NCI-H2081 treated with DMSO at 0.1 percent for 48 hours (cell line): Measurements from ENCODE around the gene FNIP1.
A peak's percentile ranks its signal among the peaks of the same experiment; 100 is the strongest.
"Not testable (repeated sequence)": the region's sequence is repeated elsewhere in the genome, so short reads cannot be mapped to it uniquely, and the experiment has no call there.

ENCODE experiments used
- DNase-seq: peaks from one replicate; lab custom pipeline; 2025; lab: John Stamatoyannopoulos, UW

Gene FNIP1

DNA sequence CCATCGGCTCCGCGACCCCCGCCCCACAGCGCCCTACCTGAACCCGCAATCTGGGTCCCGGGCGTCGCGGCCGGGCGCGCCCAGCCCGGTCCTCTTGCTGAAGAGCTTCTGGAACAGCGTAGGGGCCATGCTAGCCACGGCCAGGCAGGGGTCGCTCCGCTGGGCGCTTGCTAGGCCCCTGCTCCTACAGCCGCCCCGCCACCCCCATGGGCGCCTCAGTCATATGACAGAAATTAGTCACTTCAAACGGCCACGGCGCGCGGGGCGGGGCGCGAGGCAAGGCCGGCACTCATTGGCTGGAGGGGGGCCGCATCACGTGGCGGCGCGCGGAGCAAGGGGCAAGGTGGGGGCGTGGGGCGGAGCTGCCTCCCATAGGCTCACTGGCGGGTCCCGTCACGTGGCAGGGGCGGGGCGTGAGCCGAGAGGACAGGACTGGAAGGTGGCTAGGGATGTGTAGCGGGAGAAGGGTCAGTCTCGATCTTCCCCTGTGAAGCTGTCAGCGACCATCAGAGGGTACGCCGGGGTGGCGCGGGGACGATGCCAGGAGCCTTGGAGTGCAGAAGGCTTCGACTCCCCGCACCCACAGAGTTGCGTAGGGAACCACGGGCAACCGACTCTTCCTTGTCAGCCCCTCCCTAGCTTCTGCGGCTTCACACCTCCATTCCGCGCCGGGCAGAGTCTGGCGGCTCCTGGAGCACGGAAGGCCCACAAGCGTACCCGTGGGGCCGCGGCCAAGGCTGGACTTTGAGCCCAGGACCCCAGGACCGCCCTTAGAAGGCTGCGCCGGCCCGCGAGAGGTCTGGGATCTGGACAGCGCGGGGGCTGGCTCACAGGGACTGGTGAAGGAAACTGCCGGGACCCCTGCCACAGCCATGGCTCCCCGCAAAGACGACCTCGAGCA is at the start of gene FNIP1:
Gene FNIP1, minus strand, starts transcription at position 225 of the 901 bp plus-strand sequence. Its CDS starts 96 bp downstream, at position 129.
- DNase-seq, result peak; percentile 15

DNA sequence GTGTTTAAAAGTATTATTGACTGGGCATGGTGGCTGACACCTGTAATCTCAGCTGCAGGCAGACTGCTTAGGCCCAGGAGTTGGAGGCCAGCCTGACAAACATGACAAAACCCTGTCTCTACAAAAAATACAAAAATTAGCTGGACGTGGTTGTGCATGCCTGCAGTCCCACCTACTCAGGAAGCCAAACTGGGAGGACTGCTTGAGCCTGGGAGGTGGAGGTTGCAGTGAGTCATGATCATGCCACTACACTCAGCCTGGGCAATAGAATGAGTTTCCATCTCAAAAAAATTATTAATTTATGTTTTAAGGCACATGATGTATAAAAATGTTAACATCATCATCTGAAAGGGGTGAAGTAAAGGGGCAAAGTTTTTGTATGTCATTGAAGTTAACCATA is 49.7 kb upstream of the FNIP1 start:
- DNase-seq, result no peak

DNA sequence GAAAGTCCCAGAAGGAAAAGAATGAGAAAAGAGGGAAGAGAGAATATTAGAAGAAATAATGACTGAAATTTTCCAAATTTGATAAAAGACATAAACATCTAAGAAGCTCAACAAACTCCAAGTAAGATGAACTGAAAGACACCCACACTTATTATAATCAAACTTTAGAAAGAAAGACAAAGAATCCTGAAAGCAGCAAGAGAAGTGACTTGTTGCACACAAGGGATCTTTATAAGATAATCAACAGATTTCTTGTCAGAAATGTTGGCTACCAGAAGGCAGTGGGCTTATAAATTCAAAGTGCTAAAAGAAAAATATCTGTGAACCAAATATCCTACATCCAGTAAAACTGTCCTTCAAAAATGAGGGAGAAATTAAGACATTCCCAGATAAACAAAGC is 49.0 kb upstream of the FNIP1 start:
- no peak for DNase-seq

DNA sequence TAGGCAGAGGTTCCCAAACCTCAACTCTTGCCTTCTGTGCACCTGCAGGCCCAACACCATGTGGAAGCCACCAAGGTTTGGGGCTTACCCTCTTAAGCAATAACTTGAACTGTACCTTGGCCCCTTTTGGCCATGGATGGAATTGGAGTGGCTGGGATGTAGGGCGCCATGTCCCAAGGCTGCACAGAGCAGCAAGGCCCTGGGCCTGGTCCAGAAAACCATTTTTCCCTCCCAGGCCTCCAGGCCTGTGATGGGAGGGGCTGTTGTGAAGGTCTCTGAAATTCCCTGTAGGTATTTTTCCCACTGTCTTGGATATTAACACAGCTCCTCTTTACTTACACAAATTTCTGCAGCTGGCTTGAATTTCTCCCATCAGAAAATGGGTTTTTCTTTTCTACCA is 46.2 kb upstream of the FNIP1 start:
- DNase-seq, result not testable (repeated sequence)

DNA sequence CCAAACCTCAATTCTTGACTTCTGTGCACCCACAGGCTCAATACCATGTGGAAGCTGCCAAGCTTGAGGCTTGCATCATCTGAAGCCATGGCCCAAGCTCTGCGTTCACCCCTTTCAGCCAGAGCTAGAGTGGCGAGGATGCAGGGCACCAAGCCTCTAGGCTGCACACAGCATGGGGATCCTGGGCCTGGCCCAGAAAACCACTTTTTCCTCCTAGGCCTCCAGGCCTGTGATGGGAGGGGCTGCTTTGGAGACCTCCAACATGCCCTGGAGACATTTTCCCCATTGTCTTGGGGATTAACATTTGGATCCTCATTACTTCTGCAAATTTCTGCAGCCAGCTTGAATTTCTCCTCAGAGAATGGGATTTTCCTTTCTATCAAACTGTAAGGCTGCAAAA is 35.9 kb upstream of the FNIP1 start:
- not testable (repeated sequence) for DNase-seq

DNA sequence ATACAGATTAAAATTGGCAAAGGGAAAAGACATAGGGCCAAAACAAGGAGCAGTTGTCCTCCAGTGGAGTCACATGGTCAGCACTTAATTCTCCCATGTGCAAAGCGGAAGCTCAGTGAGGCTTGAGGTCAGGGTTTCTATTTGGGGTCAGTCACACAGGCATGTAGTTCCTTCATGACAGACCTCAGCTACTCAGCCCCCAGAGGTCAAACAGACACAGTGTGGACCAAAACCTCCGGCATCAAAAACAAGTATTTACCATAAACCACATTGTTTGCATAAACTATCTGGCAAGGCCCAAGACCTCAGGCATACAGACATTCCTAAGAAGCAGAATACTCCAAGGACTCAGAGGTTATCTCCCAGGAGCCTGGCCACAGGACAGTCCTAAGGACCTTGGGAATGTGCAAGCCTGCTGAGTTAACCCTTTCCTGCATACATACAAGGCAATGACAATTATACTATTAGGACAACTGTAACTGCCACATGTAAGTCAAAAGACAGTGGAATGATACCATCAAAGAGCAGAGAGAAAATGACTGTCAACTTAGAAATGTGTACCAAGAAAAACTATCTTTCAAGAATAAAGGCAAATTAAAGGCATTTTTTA is 28.7 kb upstream of the FNIP1 start:
- DNase-seq, result no peak

DNA sequence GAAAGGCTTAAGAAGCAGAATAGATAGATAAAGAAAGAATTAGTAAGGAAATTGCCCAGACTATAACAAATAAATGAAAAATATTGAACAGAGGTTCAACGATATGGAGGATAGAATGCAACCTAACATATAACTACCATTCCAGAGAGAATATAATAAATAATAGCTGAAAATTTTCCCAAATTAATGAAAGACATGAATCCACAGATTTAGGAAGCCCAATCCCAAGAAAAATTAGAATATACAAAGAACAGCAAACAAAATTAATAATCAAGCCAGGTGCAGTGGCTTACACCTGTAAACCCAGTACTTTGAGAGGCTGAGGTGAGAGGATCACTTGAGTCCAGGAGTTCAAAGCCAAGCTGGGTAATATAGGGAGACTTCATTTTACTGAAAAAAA is 27.8 kb upstream of the FNIP1 start:
- DNase-seq, result no peak

DNA sequence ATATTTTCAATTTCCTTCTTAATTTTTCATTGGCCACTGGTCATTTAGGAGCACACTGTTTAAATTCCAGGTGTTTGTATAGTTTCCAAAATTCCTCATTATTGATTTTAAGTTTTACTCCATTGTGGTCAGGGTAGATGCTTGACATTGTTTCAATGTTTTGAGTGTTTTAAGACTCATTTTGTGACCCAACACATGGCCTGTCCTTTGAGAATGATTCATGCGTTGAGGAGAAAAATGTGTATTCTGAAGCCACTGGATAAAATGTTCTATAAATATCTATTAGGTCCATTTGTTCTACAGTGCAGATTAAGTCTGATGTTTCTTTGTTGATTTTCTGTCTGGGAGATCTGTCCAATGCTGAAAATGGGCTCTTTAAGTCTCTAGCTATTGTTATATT is 24.4 kb upstream of the FNIP1 start:
- no peak for DNase-seq

DNA sequence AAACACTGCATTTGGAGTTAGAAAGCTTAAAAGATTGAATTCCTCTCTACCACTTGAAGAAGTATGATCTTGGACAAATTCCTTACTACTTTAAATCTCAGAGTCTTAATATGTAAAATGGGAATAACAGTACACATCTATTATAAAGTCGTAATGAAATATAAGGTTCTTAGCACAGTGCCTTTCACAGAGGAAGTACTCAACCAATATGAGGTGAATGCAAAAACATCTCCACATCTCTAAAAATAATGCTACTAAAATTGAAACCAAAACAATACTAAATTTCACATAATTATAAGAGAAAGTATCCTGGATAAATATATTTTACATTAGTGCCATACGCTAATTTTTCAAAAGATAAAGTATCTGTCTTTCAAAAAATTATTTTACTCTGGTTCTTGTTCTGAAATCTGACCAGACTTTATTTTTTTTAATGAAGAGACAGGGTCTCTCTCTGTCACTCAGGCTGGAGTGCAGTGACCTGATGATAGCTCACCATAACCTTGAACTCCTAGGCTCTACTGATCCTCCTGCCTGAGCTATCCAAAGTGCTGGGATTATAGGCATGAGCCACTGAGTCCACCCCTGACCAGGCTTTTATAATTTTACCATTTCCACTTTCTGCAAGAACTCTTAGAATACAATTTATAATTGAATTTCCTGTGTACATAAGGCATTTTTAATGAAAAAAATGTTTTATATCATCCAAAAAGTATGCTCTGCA is 21.3 kb upstream of the FNIP1 start:
- DNase-seq, result no peak

DNA sequence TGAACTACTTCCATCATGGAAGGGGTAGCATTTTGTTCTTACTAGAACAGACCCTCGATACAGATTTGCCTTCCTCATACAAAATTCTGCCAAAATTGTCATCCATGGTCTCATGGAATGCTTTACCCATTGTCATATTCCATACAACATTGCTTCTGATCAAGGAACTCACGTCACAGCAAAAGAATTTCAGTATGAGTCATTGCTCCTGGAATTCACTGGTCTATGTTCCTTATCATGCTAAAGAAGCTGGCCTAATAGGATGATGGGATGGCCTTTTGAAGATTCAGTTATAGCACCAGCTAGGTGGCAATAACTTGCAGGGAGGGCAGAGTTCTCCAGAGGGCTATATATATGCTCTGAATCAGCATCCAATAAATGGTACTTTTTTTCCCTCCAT is 18.2 kb upstream of the FNIP1 start:
- DNase-seq, result no peak

DNA sequence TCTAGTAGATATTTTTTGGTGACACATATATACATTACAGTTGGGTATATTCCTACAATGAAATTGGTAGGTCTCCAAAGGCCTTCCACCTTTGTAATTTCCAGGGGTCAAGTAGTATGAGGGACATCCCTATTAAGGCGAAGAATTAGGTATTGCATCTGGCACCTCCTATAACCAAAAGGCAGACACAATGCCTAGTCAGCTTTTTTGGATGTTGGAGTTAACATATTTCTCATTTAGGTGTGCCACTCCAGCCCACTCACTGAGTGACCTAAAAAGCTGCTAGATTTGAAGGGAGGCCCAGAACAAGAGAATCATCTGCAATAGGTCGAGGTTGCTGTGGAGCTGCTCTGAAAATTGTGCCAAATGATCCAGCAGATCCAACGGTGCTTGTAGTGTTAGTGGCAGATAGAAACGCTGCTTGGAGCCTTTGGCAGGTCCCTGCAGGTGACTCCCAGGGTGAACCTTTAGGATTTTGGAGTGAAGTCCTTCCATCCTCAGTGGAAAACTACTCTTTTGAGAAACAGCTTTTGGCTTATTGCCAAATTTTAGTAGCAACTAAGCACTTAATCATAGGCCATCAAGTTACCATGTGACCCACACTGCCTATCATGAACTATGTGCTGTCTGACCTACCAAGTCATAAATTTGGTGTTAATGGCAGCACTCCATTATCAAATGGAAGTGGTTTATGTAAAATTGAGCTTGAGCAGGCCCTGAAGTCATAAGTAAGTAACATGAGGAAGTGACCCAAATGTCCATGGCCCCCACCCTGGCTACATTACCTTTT is 15.7 kb upstream of the FNIP1 start:
- no peak for DNase-seq

DNA sequence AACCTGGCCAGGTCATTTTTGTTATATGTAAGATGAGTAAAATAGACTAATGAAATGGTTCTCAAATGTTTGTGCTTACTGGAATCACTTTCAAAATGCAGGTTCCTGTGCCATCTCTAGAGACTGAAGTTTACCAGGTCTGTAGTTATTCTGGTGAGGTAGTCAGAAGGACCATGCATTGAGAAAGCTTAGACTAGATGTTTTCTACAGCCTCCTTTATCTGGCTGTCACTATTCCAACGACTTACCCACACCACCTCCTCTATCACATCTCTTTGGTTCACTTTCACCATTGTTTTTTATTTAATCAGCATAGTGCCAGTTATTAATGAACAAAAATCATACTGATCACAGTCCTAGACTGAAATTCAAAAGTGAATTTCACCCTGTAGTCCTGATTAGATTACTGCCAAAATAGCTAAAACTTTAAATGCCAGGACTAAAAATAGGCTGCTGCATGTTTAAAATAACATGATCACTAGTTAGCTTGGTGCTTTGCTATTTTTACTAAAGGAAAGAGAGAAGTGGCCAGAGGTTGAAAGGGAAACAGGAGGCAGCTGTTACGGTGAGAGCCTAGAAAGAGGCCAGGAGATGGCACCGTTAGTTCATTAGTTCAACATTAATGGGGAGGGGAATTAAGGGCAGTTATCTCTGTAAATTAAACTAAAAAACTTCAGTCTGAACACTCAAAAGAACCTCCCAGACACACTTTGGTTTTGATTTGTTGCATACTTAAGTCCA is 13.9 kb upstream of the FNIP1 start:
- no peak for DNase-seq

DNA sequence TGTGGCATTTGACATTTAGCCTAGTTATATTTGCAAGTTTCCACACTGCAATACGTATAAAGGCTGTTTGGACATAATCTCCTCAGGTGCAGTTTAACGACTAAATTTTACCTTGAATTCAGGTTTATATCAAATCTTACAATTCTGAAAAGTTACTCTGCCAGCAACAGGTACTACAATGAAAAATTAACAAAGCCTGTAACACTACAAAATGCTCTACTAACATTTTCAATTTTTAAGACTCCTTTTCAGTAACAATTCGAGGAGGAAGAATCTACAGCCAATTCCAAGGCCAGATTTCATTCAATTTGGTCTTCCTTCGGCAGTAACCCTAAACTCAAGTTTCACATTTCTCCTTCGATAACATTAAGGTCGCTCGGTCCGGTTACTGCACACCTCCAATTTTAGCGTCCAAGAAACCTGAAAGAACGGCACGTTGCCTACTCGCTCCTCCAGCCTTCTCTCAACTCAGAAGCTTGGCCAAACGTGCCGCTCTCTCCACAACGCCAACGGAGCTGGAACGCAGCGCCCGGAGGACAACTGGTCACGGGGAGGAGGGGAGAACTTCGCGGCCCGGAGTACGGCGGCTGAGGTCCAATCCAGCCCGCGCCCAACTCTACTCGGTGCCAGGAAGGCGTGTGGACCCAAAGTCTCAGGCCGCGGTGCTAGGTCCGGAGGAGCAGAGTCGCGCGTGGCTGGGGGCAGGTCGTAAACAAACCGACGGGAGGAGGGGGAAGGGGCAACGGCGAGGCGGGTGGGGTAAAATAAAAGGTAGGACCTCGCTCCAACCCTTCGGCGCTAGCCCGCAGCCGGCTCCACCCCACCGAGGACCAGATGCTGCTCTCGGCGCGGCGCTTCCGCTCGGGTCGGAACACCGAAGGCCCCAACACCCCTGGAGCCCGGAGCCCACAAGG is 681 bp downstream of the FNIP1 start:
- DNase-seq, result no peak

DNA sequence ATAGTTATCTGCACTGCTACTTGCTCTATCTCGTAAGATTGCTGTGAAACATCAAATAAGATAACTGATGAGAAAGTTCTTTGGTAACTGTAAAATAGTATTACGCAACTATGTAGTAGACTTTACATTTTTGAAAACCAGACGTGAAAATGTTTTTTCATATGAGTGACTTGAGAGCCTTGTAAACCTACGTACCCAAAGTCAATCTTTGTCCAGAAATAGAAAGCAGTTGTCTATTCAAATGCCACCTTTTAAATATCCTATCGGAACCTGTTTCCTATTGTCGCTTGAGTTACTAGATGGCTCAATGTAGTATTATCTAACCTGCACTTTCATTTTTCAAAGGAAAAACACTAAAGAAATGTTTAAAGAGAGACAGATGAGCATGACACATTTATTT is 1.6 kb downstream of the FNIP1 start:
- DNase-seq, result no peak

DNA sequence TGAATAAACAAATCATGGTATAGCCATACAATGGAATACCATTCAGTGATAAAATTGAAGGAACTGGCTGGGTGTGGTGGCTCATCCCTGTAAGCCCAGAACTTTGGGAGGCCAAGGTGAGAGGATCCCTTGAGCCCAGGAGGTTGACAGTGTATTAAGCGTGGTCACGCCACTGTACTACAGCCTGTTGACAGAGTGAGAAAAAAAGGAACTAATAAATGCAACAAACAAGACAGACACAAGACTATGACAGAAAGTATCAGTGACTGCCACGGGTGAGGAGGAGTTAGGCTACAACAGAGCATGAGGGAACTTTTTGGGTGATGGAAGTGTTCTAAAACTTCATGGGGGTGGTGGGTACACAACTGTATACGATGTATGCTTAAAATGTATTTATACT is 2.2 kb downstream of the FNIP1 start:
- no peak for DNase-seq

DNA sequence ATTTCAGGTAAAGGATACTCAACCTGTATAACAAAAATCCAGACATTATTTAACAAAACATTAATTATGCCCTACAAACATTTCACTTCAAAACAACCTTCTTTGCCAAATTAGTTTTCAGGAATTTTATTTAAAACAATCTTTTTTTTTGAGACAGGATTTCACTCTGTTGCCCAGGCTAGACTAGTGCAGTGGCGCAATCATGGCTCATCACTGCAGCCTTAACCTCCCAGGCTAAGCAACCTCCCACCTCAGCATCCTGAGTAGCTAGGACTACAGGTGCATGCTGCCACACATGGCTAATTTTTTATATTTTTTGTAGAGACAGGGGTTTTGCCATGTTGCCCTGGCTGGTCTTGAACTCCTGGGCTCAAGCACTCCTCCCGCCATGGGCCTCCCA is 3.9 kb downstream of the FNIP1 start:
- no peak for DNase-seq

DNA sequence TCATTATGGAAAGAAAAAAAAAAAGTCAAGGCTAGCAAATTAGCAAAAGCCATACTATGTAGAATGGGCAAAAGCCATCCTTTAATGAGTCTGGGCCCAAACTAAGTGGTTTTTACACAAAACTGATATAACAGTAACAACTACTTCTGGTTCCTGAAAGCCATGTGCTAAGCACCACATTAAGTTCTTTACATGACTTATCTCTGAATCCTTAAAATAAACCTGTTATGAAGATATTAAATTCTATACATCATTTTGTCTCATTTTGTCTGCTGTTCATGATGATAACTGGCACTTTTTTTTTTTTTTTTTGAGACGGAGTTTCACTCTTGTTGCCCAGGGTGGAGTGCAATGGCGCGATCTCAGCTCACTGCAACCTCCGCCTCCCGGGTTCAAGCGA is 5.0 kb downstream of the FNIP1 start:
- DNase-seq, result no peak

DNA sequence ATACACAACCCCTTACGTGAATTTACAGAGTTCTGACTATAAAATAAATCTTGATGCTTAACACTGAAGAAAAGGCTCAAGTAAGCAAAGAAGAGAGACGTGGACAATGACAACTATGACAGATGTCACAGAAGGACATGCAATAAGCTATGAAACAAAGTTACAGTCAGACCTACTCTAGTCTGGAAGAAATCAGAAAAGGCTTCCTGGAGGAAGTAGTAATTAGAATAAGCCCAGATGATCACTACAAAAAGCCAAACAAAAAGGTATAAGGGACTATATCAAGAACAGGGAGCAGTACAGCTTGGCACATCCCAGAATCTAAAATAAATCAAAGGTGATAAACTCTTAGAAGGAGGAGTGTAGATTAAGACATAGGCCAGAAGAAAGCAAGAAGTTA is 6.3 kb downstream of the FNIP1 start:
- no peak for DNase-seq

DNA sequence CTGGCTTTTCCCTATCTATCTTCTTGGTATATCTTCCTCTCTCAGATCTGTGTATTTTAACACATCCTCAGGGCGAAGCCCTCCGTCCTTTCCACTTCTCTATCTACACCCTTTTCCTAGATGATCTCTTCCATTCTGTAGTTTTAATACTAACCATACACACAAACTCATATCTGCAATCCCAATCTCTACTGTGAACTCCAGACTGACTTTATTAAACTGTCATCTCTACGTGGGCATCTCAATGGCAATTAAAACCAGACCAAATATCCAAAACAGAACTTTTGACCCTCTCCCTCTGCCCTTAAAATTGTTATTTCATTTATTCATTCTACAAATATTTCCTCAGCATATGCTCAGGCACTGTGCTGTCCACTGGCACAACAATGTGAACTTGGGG is 7.1 kb downstream of the FNIP1 start:
- DNase-seq, result no peak

DNA sequence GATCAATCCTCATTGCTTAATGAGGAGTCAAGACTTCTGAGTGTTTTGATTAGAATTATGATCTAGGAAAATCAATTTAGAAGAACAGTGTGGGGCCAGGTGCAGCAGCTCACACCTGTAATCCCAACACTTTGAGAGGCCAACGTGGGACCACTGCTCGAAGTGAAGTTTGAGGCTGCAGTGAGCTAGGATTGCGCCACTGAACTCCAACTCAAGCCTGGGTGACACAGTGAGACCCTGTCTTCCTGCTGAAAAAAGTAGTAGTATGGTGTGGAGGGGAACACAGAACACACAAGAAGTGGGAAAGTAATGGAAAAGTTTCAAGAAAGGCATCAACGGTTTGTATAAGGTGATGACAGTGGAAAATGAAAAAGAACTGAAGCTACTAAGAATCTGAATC is 9.1 kb downstream of the FNIP1 start:
- no peak for DNase-seq
